ENCODE measurements around the gene FBXO28. TPM values are rescaled to one million over a fixed set of nuclear protein-coding genes. Genes with fewer than 3 reads are reported as not detected.
A peak's percentile ranks its signal among the peaks of the same experiment; 100 is the strongest.
"Not testable (repeated sequence)": the region's sequence is repeated elsewhere in the genome, so short reads cannot be mapped to it uniquely, and the experiment has no call there.

FBXO28 gene
- 34.7 and 47.4 TPM in 2 replicates for total RNA-seq

- DNase-seq (ENCODE audit: extremely low read depth, low read depth, low spot score): peak; percentile 75
Observed at GRCh38 chr1:224113918-224114786, at the start of gene FBXO28. Gene FBXO28, plus strand, starts transcription at chr1:224114111. Its CDS starts 19 bp downstream, at chr1:224114130.

GRCh38 chr1:224064150-224064549, 49.8 kb upstream of the FBXO28 start:
- DNase-seq (ENCODE audit: extremely low read depth, low read depth, low spot score): no peak

- no peak for DNase-seq (ENCODE audit: extremely low read depth, low read depth, low spot score)
Observed at GRCh38 chr1:224065455-224065854, 48.5 kb upstream of the FBXO28 start.

GRCh38 chr1:224067207-224067606, 46.7 kb upstream of the FBXO28 start:
- DNase-seq (ENCODE audit: extremely low read depth, low read depth, low spot score): no peak

GRCh38 chr1:224067621-224068457, 46.1 kb upstream of the FBXO28 start:
- no peak for DNase-seq (ENCODE audit: extremely low read depth, low read depth, low spot score)

- DNase-seq (ENCODE audit: extremely low read depth, low read depth, low spot score): no peak
Observed at GRCh38 chr1:224068458-224069072, 45.3 kb upstream of the FBXO28 start.

GRCh38 chr1:224069138-224069537, 44.8 kb upstream of the FBXO28 start:
- no peak for DNase-seq (ENCODE audit: extremely low read depth, low read depth, low spot score)

- DNase-seq (ENCODE audit: extremely low read depth, low read depth, low spot score): no peak
Observed at GRCh38 chr1:224070521-224070920, 43.4 kb upstream of the FBXO28 start.

- DNase-seq (ENCODE audit: extremely low read depth, low read depth, low spot score): no peak
Observed at GRCh38 chr1:224076407-224076806, 37.5 kb upstream of the FBXO28 start.

GRCh38 chr1:224079644-224080043, 34.3 kb upstream of the FBXO28 start:
- DNase-seq (ENCODE audit: extremely low read depth, low read depth, low spot score): not testable (repeated sequence)

- no peak for DNase-seq (ENCODE audit: extremely low read depth, low read depth, low spot score)
Observed at GRCh38 chr1:224080115-224080774, 33.7 kb upstream of the FBXO28 start.

GRCh38 chr1:224081604-224082003, 32.3 kb upstream of the FBXO28 start:
- no peak for DNase-seq (ENCODE audit: extremely low read depth, low read depth, low spot score)

- DNase-seq (ENCODE audit: extremely low read depth, low read depth, low spot score): no peak
Observed at GRCh38 chr1:224082146-224082545, 31.8 kb upstream of the FBXO28 start.

GRCh38 chr1:224084867-224085266, 29.0 kb upstream of the FBXO28 start:
- DNase-seq (ENCODE audit: extremely low read depth, low read depth, low spot score): no peak

GRCh38 chr1:224085421-224086108, 28.3 kb upstream of the FBXO28 start:
- DNase-seq (ENCODE audit: extremely low read depth, low read depth, low spot score): no peak

- no peak for DNase-seq (ENCODE audit: extremely low read depth, low read depth, low spot score)
Observed at GRCh38 chr1:224087286-224087794, 26.6 kb upstream of the FBXO28 start.

- no peak for DNase-seq (ENCODE audit: extremely low read depth, low read depth, low spot score)
Observed at GRCh38 chr1:224089583-224089982, 24.3 kb upstream of the FBXO28 start.

- no peak for DNase-seq (ENCODE audit: extremely low read depth, low read depth, low spot score)
Observed at GRCh38 chr1:224090116-224090515, 23.8 kb upstream of the FBXO28 start.

- no peak for DNase-seq (ENCODE audit: extremely low read depth, low read depth, low spot score)
Observed at GRCh38 chr1:224092111-224092510, 21.8 kb upstream of the FBXO28 start.

GRCh38 chr1:224092601-224093000, 21.3 kb upstream of the FBXO28 start:
- DNase-seq (ENCODE audit: extremely low read depth, low read depth, low spot score): no peak

Data from glomerular endothelial cell (primary cell).